ENCODE data around the gene EMX2.

- no peak for TF ChIP-seq CTCF (IDR thresholded peaks at IDR 0.05; ENCODE audit: low read depth, low read length, poor library complexity, severe bottlenecking)
- TF ChIP-seq EZH2phosphoT487 (IDR thresholded peaks at IDR 0.05; ENCODE audit: borderline replicate concordance, low read length) = no peak
Measured at GRCh38 chr10:117555863-117556262, 13.3 kb downstream of the EMX2 start.
